PC-9 (cell line): ENCODE data around the gene CIITA. TPM values are rescaled to one million over a fixed set of nuclear protein-coding genes. Genes with fewer than 3 reads are reported as not detected.

Experiments used
- BruUV-seq: library from RNA; stranded (reverse); fragments of 400-500 nt; replicated peaks from 2 replicates; lab custom pipeline; 2021; lab: Mats Ljungman, UMichigan
- CTCF ChIA-PET: fragments of 300-600 bp; sonication (Branson Sonifier 250); formaldehyde crosslinking; loops from one replicate; lab custom pipeline; 2022; ENCODE audit warnings: antibody characterized with exemption; lab: Charles Lee
- POLR2A ChIA-PET: fragments of 300-600 bp; sonication (Branson Sonifier 250); formaldehyde crosslinking; loops from one replicate; lab custom pipeline; 2022; ENCODE audit warnings: antibody characterized with exemption; ENCODE audit not compliant: unreplicated experiment; lab: Charles Lee
- DNase-seq, 2 experiments: peaks; one replicate each; pipeline versions ENCODE4 v3.0.0 to v3.0.0-alpha.2; 2015 to 2022; ENCODE audit warnings: mixed read lengths in 1 of 2
- H2AFZ ChIP-seq: fragments of 200-600 bp; sonication (generic); 2 replicates; pipeline ENCODE4 v1.8.1; 2017; ENCODE audit warnings: antibody characterized with exemption
- H3F3A ChIP-seq: fragments of 200-600 bp; sonication (generic); 2 replicates; pipeline ENCODE4 v1.8.1; 2017; ENCODE audit warnings: antibody characterized with exemption, mild to moderate bottlenecking, low read depth; ENCODE audit not compliant: insufficient read depth
- H3K27ac ChIP-seq: fragments of 200-600 bp; sonication (generic); 2 replicates; pipeline ENCODE4 v1.6.1; 2016; ENCODE audit warnings: mixed run types
- H3K27me3 ChIP-seq: fragments of 200-600 bp; sonication (generic); 2 replicates; pipeline ENCODE4 v1.6.1; 2016; ENCODE audit warnings: low read depth, mixed run types; ENCODE audit not compliant: insufficient read depth
- H3K36me3 ChIP-seq: fragments of 200-600 bp; sonication (generic); 2 replicates; pipeline ENCODE4 v1.6.1; 2016; ENCODE audit warnings: low read depth, mixed run types
- H3K4me1 ChIP-seq: fragments of 200-600 bp; sonication (generic); replicated peaks from 2 replicates; pipeline ENCODE4 v1.6.1; 2016; ENCODE audit warnings: mixed run types; ENCODE audit not compliant: insufficient read depth
- H3K4me2 ChIP-seq: fragments of 200-600 bp; sonication (generic); 2 replicates; pipeline ENCODE4 v1.6.1; 2017; ENCODE audit warnings: mixed run types
- H3K4me3 ChIP-seq: fragments of 200-600 bp; sonication (generic); 2 replicates; pipeline ENCODE4 v1.6.1; 2016; ENCODE audit warnings: mixed run types
- H3K79me2 ChIP-seq: fragments of 200-600 bp; sonication (generic); 2 replicates; pipeline ENCODE4 v1.6.1; 2017; ENCODE audit warnings: low read depth, mixed run types
- H3K9me2 ChIP-seq: fragments of 200-600 bp; sonication (generic); 2 replicates; pipeline ENCODE4 v1.8.1; 2017; ENCODE audit warnings: mild to moderate bottlenecking; ENCODE audit not compliant: insufficient read depth
- H3K9me3 ChIP-seq: fragments of 200-600 bp; sonication (generic); 2 replicates; pipeline ENCODE4 v1.8.1; 2016; ENCODE audit warnings: low read depth; ENCODE audit not compliant: insufficient read depth
- H4K20me1 ChIP-seq: fragments of 200-600 bp; sonication (generic); 2 replicates; pipeline ENCODE4 v1.8.1; 2017; ENCODE audit not compliant: insufficient read depth
- EZH2 ChIP-seq: fragments of 200-600 bp; sonication (generic); IDR thresholded peaks from 2 replicates; pipeline ENCODE4 v1.8.0; 2017; ENCODE audit warnings: antibody characterized with exemption, low read depth
- intact Hi-C: fragments of 100-400 bp; cut with micrococcal nuclease; formaldehyde crosslinking; loops from one replicate; pipeline ENCODE4 v1.10.0; 2022; ENCODE audit not compliant: unreplicated experiment
- total RNA-seq: library from RNA; stranded (reverse); gene quantifications from 2 replicates; pipeline ENCODE4 v1.2.3, GENCODE V29; 2021
- TF ChIP-seq, protein P1 (sequence below): fragments of 200-600 bp; sonication (generic); conservative IDR thresholded peaks from 2 replicates; pipeline ENCODE4 v1.6.1; 2017; ENCODE audit warnings: mixed run types, antibody characterized with exemption, mild to moderate bottlenecking, moderate library complexity

CIITA gene
- total RNA-seq, 1 experiment from 2014 or later, result 1.7 TPM

DNA sequence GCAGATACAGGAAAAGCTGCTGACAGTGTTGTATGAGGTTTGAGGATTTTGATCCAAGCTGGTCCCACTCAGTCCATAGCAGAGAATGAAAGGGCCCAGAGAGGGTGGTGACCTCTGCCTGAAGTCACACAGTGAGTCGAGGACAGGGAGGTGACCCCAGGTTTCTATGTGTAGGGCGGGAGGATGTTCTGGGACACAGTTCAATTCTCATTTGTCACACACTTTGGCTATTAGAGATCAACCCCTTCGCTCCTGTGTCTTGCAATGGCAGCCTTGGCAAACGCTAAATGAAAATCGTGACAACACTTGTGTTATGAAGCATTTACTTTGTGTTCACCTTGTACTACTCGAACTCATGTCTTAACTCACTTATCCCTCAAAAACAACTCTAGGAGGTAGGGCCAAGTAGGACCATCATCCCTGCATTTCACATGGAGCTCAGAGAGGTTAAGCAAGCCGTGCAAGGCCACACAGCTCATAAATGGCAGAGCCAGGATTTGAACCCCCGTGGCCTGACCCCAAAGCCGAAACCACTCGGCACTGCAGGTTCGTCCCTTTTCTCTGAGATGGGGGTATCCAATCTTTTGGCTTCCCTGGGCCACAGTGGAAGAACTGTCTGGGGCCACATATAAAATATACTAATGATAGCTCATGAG is 55.1 kb downstream of the CIITA start:
- BruUV-seq, result no TSS peak
- intact Hi-C loops, result no loop called here
- DNase-seq, result no peak
- no peaks in the 10 kb centered on the region for H3K9me3 ChIP-seq
- peaks cover 23% of the 10 kb centered on the region; the same call in 1 of the 2 replicates for H4K20me1 ChIP-seq
- CTCF ChIA-PET, result interaction anchor here (0.6 to 1.0 kb wide), 2 partner anchors 13 to 100 kb away, joined by 3 to 7 read pairs; no protein-coding TSS in a partner anchor
- no peak overlapping the region for H3K4me3 ChIP-seq
- H3K27me3 ChIP-seq, result no peaks in the 10 kb centered on the region
- H3K4me1 ChIP-seq, result no peaks in the 10 kb centered on the region
- no peak overlapping the region for H2AFZ ChIP-seq
- no peaks in the 10 kb centered on the region for H3K9me2 ChIP-seq
- H3K27ac ChIP-seq, result no peak overlapping the region
- H3K79me2 ChIP-seq, result 0 out of 2 replicates have a peak, but pooled peaks cover 9% of the 10 kb centered on the region
- no peak overlapping the region for H3K4me2 ChIP-seq
- POLR2A ChIA-PET, result no interaction called here
- H3F3A ChIP-seq, result no peaks in the 10 kb centered on the region
- H3K36me3 ChIP-seq, result peaks cover 3% of the 10 kb centered on the region; the same call in 1 of the 2 replicates
- TF ChIP-seq, protein P1, sequence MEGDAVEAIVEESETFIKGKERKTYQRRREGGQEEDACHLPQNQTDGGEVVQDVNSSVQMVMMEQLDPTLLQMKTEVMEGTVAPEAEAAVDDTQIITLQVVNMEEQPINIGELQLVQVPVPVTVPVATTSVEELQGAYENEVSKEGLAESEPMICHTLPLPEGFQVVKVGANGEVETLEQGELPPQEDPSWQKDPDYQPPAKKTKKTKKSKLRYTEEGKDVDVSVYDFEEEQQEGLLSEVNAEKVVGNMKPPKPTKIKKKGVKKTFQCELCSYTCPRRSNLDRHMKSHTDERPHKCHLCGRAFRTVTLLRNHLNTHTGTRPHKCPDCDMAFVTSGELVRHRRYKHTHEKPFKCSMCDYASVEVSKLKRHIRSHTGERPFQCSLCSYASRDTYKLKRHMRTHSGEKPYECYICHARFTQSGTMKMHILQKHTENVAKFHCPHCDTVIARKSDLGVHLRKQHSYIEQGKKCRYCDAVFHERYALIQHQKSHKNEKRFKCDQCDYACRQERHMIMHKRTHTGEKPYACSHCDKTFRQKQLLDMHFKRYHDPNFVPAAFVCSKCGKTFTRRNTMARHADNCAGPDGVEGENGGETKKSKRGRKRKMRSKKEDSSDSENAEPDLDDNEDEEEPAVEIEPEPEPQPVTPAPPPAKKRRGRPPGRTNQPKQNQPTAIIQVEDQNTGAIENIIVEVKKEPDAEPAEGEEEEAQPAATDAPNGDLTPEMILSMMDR, result no peak
- TF ChIP-seq EZH2, result no peak

DNA sequence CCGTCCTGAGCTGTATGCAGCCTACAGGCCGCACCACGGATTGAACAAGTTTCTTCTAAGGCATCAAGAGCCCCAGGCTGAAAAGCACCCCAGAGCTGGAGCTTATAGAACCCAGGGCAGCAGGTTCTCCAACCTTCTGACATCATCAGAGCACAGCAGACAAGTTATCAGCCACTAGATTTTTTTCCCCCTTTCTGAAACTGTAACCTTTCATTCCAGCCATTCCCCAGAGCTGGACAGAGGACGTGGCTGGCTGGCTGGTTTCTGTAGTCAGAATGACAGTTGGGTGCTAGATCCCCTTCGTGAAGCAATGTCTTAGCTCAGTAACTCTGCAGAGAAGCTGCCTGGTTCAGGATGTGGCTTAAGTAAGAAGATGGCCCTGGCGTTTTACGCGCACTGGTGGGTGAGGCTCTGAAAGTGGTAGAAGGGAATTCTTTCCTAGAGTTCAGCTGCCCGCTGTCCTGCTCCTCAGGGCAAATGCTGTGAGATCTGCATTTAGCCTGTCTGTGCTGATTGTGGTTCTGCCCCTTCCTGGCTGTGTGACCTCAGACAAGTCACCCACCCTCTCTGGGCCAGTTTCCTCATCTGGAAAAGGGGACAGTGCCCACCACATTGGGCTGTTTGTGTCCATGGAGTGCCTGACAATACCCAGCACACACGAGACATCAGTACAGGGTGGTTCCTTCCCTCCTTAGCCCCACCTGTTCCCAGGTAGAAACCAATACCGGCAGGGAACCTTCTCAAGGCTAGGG is 56.1 kb downstream of the CIITA start:
- Histone ChIP-seq H3K4me2 (no peak overlapping the region), H3K4me3 (no peak overlapping the region), H3K9me2 (no peaks in the 10 kb centered on the region), H3K9me3 (no peaks in the 10 kb centered on the region), H3K27ac (no peak overlapping the region), H3F3A (no peaks in the 10 kb centered on the region), H3K27me3 (no peaks in the 10 kb centered on the region), H2AFZ (no peak overlapping the region), H4K20me1 (peaks cover 23% of the 10 kb centered on the region; the same call in 1 of the 2 replicates), H3K79me2 (0 out of 2 replicates have a peak, but pooled peaks cover 9% of the 10 kb centered on the region), H3K4me1 (no peaks in the 10 kb centered on the region), H3K36me3 (no peaks in the 10 kb centered on the region)
- no peak for DNase-seq
- TF ChIP-seq, protein P1, result no peak
- TF ChIP-seq EZH2, result no peak
- no TSS peak for BruUV-seq
- CTCF ChIA-PET, result no interaction called here
- POLR2A ChIA-PET, result interaction anchor here (0.7 kb wide), 1 partner anchor 9 kb away, joined by 3 read pairs; the partner anchor contains the start of gene DEXI
- intact Hi-C loops, result no loop called here

DNA sequence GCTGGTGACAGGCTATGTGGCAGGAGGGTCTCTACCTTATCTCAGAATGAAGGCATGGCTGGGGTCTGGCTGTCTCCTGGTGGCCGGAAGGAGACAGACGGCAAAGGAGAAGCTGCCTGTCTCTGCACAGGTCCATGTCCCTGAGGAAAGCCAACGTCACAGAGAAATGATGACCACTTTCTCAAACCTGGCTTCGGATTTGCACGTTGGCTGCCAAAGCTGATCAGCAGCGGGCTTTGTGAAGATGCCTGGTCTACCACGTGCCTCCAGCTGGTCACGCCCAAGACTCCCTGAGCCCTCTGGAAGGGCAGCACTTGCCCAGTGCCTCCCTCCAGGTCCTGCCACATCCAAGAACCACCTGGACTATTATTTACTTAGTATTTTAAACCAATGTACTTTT is 56.9 kb downstream of the CIITA start:
- no peak for DNase-seq
- Histone ChIP-seq H3K4me2 (no peak overlapping the region), H3F3A (no peaks in the 10 kb centered on the region), H3K9me3 (no peaks in the 10 kb centered on the region), H3K9me2 (no peaks in the 10 kb centered on the region), H4K20me1 (peaks cover 27% of the 10 kb centered on the region; the same call in 1 of the 2 replicates), H3K4me3 (no peak overlapping the region), H3K36me3 (peaks cover under 1% of the 10 kb centered on the region; the same call in 1 of the 2 replicates), H3K27me3 (no peaks in the 10 kb centered on the region), H3K79me2 (peaks cover 14% of the 10 kb centered on the region; the same call in 1 of the 2 replicates), H3K27ac (no peak overlapping the region), H2AFZ (no peak overlapping the region), H3K4me1 (no peaks in the 10 kb centered on the region)
- POLR2A ChIA-PET, result no interaction called here
- BruUV-seq, result no TSS peak
- TF ChIP-seq EZH2, result no peak
- TF ChIP-seq, protein P1, result no peak
- CTCF ChIA-PET, result no interaction called here
- intact Hi-C loops, result no loop called here
